Spleen (tissue), 7 donors: ENCODE measurements around the gene BIVM.

Experiments
- CTCF ChIP-seq, 11 experiments: fragments of 200-600 bp in 7 of 11; fragments of 450-650 bp in 4 of 11; sonication (generic) in 4 of 11; IDR thresholded peaks in 8 of 11; conservative IDR thresholded peaks in 3 of 11; 1 replicate in 7 of 11; 2 replicates in 4 of 11; pipeline versions ENCODE4 v1.4.0 to v1.8.0; 2016 to 2021; ENCODE audit warnings: antibody characterized with exemption in 11 of 11, inconsistent platforms in 4 of 11, mild to moderate bottlenecking in 1 of 11
- POLR2A ChIP-seq, 3 donors: fragments of 450-650 bp; IDR thresholded peaks; one replicate each; pipeline ENCODE4 v1.5.1; 2017; ENCODE audit warnings: antibody characterized with exemption in 3 of 3, mild to moderate bottlenecking in 1 of 3
- POLR2AphosphoS5 ChIP-seq, 3 donors: sonication (generic); formaldehyde crosslinking; IDR thresholded peaks; one replicate each; pipeline ENCODE4 v1.5.1; 2017; ENCODE audit warnings: antibody characterized with exemption in 3 of 3
- donor health status: DM: no; HTN: no; CAD: no; lungs with moderate emphysema.
- donor health status: DM: no; HTN: no; CAD: no.
- donor health status: DM: no; HTN: no; CAD: no.

- TF ChIP-seq POLR2A (IDR thresholded peaks at IDR 0.05) (no peak), POLR2AphosphoS5 (IDR thresholded peaks at IDR 0.05) (no peak), CTCF (IDR thresholded peaks at IDR 0.05 in 8 of 11, conservative IDR thresholded peaks at IDR 0.05 in 3 of 11) (peak in 1 of 11 experiments; percentile 4)
Observed at GRCh38 chr13:102814025-102814607, 15.2 kb downstream of the BIVM start.
